Liver (tissue), 9 donors: Measurements from ENCODE around the gene BRIX1. TPM values are rescaled to one million over a fixed set of nuclear protein-coding genes. Genes with fewer than 3 reads are reported as not detected.

Experiments used
- DNase-seq: peaks from one replicate; pipeline ENCODE4 v3.0.0-alpha.2; 2017; ENCODE audit warnings: low spot score
- H3K27ac ChIP-seq, 2 donors: one replicate each; pipeline ENCODE4 v1.7.0; 2013; ENCODE audit warnings: inconsistent platforms in 2 of 2, low read length in 2 of 2, control low read depth in 1 of 2, low read depth in 1 of 2, mild to moderate bottlenecking in 1 of 2
- H3K27me3 ChIP-seq, 4 donors: one replicate each; pipeline versions ENCODE4 v1.6.1 to v1.7.0; 2013; ENCODE audit warnings: low read length in 3 of 4, inconsistent platforms in 1 of 4, mild to moderate bottlenecking in 1 of 4, moderate library complexity in 1 of 4; ENCODE audit not compliant: control insufficient read depth in 4 of 4, insufficient read depth in 4 of 4
- H3K36me3 ChIP-seq, 4 donors: one replicate each; pipeline versions ENCODE4 v1.6.1 to v1.7.0; 2013; ENCODE audit warnings: low read length in 3 of 4, mild to moderate bottlenecking in 3 of 4, low read depth in 1 of 4, moderate library complexity in 1 of 4; ENCODE audit not compliant: control insufficient read depth in 4 of 4, insufficient read depth in 3 of 4
- H3K4me1 ChIP-seq, 4 donors: one replicate each; pipeline versions ENCODE4 v1.6.1 to v1.7.0; 2013; ENCODE audit warnings: low read length in 3 of 4, mild to moderate bottlenecking in 3 of 4, moderate library complexity in 1 of 4; ENCODE audit not compliant: control insufficient read depth in 4 of 4, insufficient read depth in 4 of 4
- H3K4me3 ChIP-seq, 3 donors: one replicate each; pipeline versions ENCODE4 v1.6.1 to v1.7.0; 2013; ENCODE audit warnings: low read length in 3 of 3, control low read depth in 1 of 3, low read depth in 1 of 3, mild to moderate bottlenecking in 1 of 3
- H3K9ac ChIP-seq, 2 donors: one replicate each; pipeline ENCODE4 v1.7.0; 2013; ENCODE audit warnings: low read length in 2 of 2, mild to moderate bottlenecking in 2 of 2, moderate library complexity in 2 of 2, control low read depth in 1 of 2, low read depth in 1 of 2
- H3K9me3 ChIP-seq, 4 donors: one replicate each; pipeline versions ENCODE4 v1.6.1 to v1.7.0; 2013; ENCODE audit warnings: low read length in 3 of 4; ENCODE audit not compliant: control insufficient read depth in 4 of 4
- ATF3 ChIP-seq: IDR thresholded peaks from 2 replicates; pipeline ENCODE4 v1.6.1; 2016; ENCODE audit warnings: antibody characterized with exemption
- CTCF ChIP-seq: fragments of 150-350 bp; IDR thresholded peaks from 2 replicates; pipeline ENCODE4 v1.5.1; 2017; ENCODE audit warnings: improper control_type of control experiment, low read depth, low read length; ENCODE audit not compliant: missing input control
- EGR1 ChIP-seq, 2 donors: IDR thresholded peaks; 2 replicates each; pipeline ENCODE4 v1.6.1; 2016 to 2018; ENCODE audit warnings: antibody characterized with exemption in 2 of 2, low read depth in 2 of 2
- FOXA1 ChIP-seq: IDR thresholded peaks from 2 replicates; pipeline ENCODE4 v1.6.1; 2016; ENCODE audit warnings: antibody characterized with exemption
- FOXA2 ChIP-seq: IDR thresholded peaks from 2 replicates; pipeline ENCODE4 v1.6.1; 2016; ENCODE audit warnings: antibody characterized with exemption
- GABPA ChIP-seq, 2 donors: IDR thresholded peaks in 1 of 2; conservative IDR thresholded peaks in 1 of 2; 2 replicates each; pipeline ENCODE4 v1.6.1; 2016; ENCODE audit warnings: antibody characterized with exemption in 2 of 2, mild to moderate bottlenecking in 1 of 2, moderate library complexity in 1 of 2
- HNF4A ChIP-seq, 2 donors: conservative IDR thresholded peaks; 2 replicates each; pipeline ENCODE4 v1.6.1; 2016; ENCODE audit warnings: antibody characterized with exemption in 2 of 2, mild to moderate bottlenecking in 2 of 2
- HNF4G ChIP-seq: IDR thresholded peaks from 2 replicates; pipeline ENCODE4 v1.6.1; 2016; ENCODE audit warnings: antibody characterized with exemption
- JUND ChIP-seq, 2 donors: IDR thresholded peaks; 2 replicates each; pipeline ENCODE4 v1.6.1; 2016; ENCODE audit warnings: antibody characterized with exemption in 2 of 2
- MAX ChIP-seq: IDR thresholded peaks from 2 replicates; pipeline ENCODE4 v1.6.1; 2016; ENCODE audit warnings: antibody characterized with exemption
- NR2F2 ChIP-seq: IDR thresholded peaks from 2 replicates; pipeline ENCODE4 v1.6.1; 2016; ENCODE audit warnings: antibody characterized with exemption
- RAD21 ChIP-seq, 2 donors: IDR thresholded peaks; 2 replicates each; pipeline ENCODE4 v1.6.1; 2016; ENCODE audit warnings: antibody characterized with exemption in 2 of 2, mild to moderate bottlenecking in 2 of 2
- REST ChIP-seq: IDR thresholded peaks from 2 replicates; pipeline ENCODE4 v1.6.1; 2016; ENCODE audit warnings: antibody characterized with exemption, mild to moderate bottlenecking
- RXRA ChIP-seq, 2 donors: IDR thresholded peaks; 2 replicates each; pipeline ENCODE4 v1.6.1; 2017 to 2018; ENCODE audit warnings: antibody characterized with exemption in 2 of 2, mild to moderate bottlenecking in 1 of 2
- SP1 ChIP-seq: IDR thresholded peaks from 2 replicates; pipeline ENCODE4 v1.6.1; 2018; ENCODE audit warnings: antibody characterized with exemption, mild to moderate bottlenecking
- TAF1 ChIP-seq: conservative IDR thresholded peaks from 2 replicates; pipeline ENCODE4 v1.6.1; 2016; ENCODE audit warnings: antibody characterized with exemption, mild to moderate bottlenecking
- YY1 ChIP-seq: IDR thresholded peaks from 2 replicates; pipeline ENCODE4 v1.6.1; 2016; ENCODE audit warnings: antibody characterized with exemption, mild to moderate bottlenecking
- ZBTB33 ChIP-seq: IDR thresholded peaks from 2 replicates; pipeline ENCODE4 v1.6.1; 2016; ENCODE audit warnings: antibody characterized with exemption
- WGBS: extraction: QIAGEN DNeasy Blood & Tissue Kit; methylation state at CpG from one replicate; pipeline ENCODE4 v1.1.7; 2013; 5-methylcytosine and 5-hydroxymethylcytosine counted together
- polyA plus RNA-seq, 2 donors: library from polyadenylated mRNA; stranded (reverse) in 1 of 2; unstranded in 1 of 2; fragments of 200-250 nt in 1 of 2; fragments of >200 nt in 1 of 2; fragmentation: Nextera tagmentation in 1 of 2; extraction: Ambion mirVana in 1 of 2; gene quantifications; one replicate each; pipeline versions ENCODE4 v1.2.1 to v1.2.3, GENCODE V29; 2013 to 2015
- total RNA-seq, 2 donors: library from RNA; depleted of rRNA; stranded (reverse); fragments of >200 nt; gene quantifications; one replicate each; pipeline ENCODE4 v1.2.3, GENCODE V29; 2014
- donor health status: healthy.
- donor health status: healthy.
- donor health status: healthy.
- donor health status: healthy.
- donor health status: healthy.

The BRIX1 gene
- total and polyA plus RNA-seq, 4 donors: 6.7 to 15.7 (median 10.5) TPM

- H3K36me3 ChIP-seq: peaks cover 6 to 41% (median 35%) of the 10 kb centered on the region in 4 donors
- no peak overlapping the region for H3K9ac ChIP-seq
- no peak overlapping the region for H3K4me3 ChIP-seq
- H3K27ac ChIP-seq: no peak overlapping the region
- no peaks in the 10 kb centered on the region for H3K9me3 ChIP-seq
- TF ChIP-seq JUND (IDR thresholded peaks at IDR 0.05) (no peak), ZBTB33 (no peak), RXRA (IDR thresholded peaks at IDR 0.05) (no peak), TAF1 (no peak), YY1 (no peak), GABPA (IDR thresholded peaks at IDR 0.05 in 1 of 2, conservative IDR thresholded peaks at IDR 0.05 in 1 of 2) (no peak), EGR1 (IDR thresholded peaks at IDR 0.05; ENCODE audit: low read depth in 2 of 2) (no peak), ATF3 (no peak), SP1 (no peak), HNF4A (conservative IDR thresholded peaks at IDR 0.05) (no peak), RAD21 (IDR thresholded peaks at IDR 0.05) (no peak), FOXA1 (no peak), REST (no peak), NR2F2 (no peak), CTCF (no peak), HNF4G (no peak), FOXA2 (no peak), MAX (no peak)
- no peaks in the 10 kb centered on the region for H3K4me1 ChIP-seq
- 89% methylated on average over 11 of the region's 11 CpGs for WGBS
- no peaks in the 10 kb centered on the region for H3K27me3 ChIP-seq
- no peak for DNase-seq
Observed at GRCh38 chr5:34944460-34945047, 29.0 kb downstream of the BRIX1 start.
